ENCODE data around the gene CDH4. TPM values are rescaled to one million over a fixed set of nuclear protein-coding genes. Genes with fewer than 3 reads are reported as not detected.
"Not testable (repeated sequence)": the region's sequence is repeated elsewhere in the genome, so short reads cannot be mapped to it uniquely, and the experiment has no call there.

CDH4 gene
- total RNA-seq, 1 experiment from 2014 or later, result not detected

DNA sequence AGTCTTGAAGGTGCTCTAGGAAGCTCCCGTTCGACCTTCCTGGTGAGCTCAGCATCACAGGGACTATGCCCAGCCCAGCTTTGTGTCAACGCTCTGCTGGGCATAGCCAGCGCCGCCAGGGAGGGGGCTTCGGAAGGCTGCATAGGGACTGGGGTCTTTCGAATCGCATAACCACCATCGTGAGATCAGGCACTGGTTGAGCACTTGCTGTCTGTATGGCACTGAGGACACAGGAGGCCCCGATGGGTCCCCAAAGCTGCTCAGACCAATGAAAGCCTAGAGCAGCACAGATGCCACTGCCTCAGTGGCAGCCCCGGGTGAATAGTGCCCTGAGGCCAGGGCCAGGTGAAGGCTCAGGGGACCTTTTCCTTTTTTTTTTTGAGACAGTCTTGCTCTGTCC, 716.9 kb downstream of the CDH4 start:
- no TSS peak for BruUV-seq (replicated peaks)
- no peaks in the 10 kb centered on the region for H3K9me3 ChIP-seq (ENCODE audit: insufficient read depth, low read depth)
- no peak for DNase-seq
- TF ChIP-seq EZH2 (IDR thresholded peaks at IDR 0.05; ENCODE audit: low read depth), result no peak
- TF ChIP-seq, protein P1, sequence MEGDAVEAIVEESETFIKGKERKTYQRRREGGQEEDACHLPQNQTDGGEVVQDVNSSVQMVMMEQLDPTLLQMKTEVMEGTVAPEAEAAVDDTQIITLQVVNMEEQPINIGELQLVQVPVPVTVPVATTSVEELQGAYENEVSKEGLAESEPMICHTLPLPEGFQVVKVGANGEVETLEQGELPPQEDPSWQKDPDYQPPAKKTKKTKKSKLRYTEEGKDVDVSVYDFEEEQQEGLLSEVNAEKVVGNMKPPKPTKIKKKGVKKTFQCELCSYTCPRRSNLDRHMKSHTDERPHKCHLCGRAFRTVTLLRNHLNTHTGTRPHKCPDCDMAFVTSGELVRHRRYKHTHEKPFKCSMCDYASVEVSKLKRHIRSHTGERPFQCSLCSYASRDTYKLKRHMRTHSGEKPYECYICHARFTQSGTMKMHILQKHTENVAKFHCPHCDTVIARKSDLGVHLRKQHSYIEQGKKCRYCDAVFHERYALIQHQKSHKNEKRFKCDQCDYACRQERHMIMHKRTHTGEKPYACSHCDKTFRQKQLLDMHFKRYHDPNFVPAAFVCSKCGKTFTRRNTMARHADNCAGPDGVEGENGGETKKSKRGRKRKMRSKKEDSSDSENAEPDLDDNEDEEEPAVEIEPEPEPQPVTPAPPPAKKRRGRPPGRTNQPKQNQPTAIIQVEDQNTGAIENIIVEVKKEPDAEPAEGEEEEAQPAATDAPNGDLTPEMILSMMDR (conservative IDR thresholded peaks at IDR 0.05), result no peak
- H3K79me2 ChIP-seq (ENCODE audit: low read depth), result no peaks in the 10 kb centered on the region
- ChIA-PET POLR2A (ENCODE audit: unreplicated experiment) (no interaction called here), CTCF (no interaction called here)
- no peaks in the 10 kb centered on the region for H3F3A ChIP-seq (ENCODE audit: insufficient read depth, low read depth)
- H3K27ac ChIP-seq, result no peak overlapping the region
- intact Hi-C loops (cut with micrococcal nuclease; ENCODE audit: unreplicated experiment), result no loop called here
- no peak overlapping the region for H3K4me3 ChIP-seq
- H3K27me3 ChIP-seq (ENCODE audit: insufficient read depth, low read depth), result no peaks in the 10 kb centered on the region
- H3K9me2 ChIP-seq (ENCODE audit: insufficient read depth), result no peaks in the 10 kb centered on the region
- H2AFZ ChIP-seq, result no peak overlapping the region
- H4K20me1 ChIP-seq (ENCODE audit: insufficient read depth), result no peaks in the 10 kb centered on the region
- H3K36me3 ChIP-seq (ENCODE audit: low read depth), result no peaks in the 10 kb centered on the region
- H3K4me1 ChIP-seq (replicated peaks; ENCODE audit: insufficient read depth), result no peaks in the 10 kb centered on the region
- H3K4me2 ChIP-seq, result no peak overlapping the region

DNA sequence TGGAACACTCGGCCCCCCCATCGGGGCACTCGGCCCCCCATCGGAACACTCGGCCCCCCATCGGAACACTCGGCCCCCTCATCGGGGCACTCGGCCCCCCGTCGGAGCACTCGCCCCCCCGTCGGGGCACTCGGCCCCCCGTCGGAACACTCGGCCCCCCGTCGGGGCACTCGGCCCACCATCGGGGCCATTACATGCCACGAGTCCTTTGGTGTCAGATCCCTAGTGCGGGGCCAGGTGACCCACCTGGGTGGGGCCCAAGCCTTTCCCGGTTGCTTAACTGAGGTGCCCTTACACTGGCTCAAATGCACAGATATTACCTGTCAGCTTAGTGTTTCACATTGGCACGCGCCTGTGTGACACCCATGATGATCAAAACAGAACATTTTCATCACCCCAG, 717.7 kb downstream of the CDH4 start:
- ChIA-PET CTCF (no interaction called here), POLR2A (ENCODE audit: unreplicated experiment) (no interaction called here)
- Histone ChIP-seq H2AFZ (no peak overlapping the region), H3K79me2 (ENCODE audit: low read depth) (no peaks in the 10 kb centered on the region), H3K27me3 (ENCODE audit: insufficient read depth, low read depth) (no peaks in the 10 kb centered on the region), H3K4me3 (no peak overlapping the region), H3K4me1 (replicated peaks; ENCODE audit: insufficient read depth) (no peaks in the 10 kb centered on the region), H3K36me3 (ENCODE audit: low read depth) (no peaks in the 10 kb centered on the region), H4K20me1 (ENCODE audit: insufficient read depth) (no peaks in the 10 kb centered on the region), H3K4me2 (no peak overlapping the region), H3K9me2 (ENCODE audit: insufficient read depth) (no peaks in the 10 kb centered on the region), H3K9me3 (ENCODE audit: insufficient read depth, low read depth) (no peaks in the 10 kb centered on the region), H3K27ac (no peak overlapping the region), H3F3A (ENCODE audit: insufficient read depth, low read depth) (no peaks in the 10 kb centered on the region)
- no peak for DNase-seq
- no TSS peak for BruUV-seq (replicated peaks)
- intact Hi-C loops (cut with micrococcal nuclease; ENCODE audit: unreplicated experiment), result no loop called here
- TF ChIP-seq, protein P1 (conservative IDR thresholded peaks at IDR 0.05), result no peak
- no peak for TF ChIP-seq EZH2 (IDR thresholded peaks at IDR 0.05; ENCODE audit: low read depth)

DNA sequence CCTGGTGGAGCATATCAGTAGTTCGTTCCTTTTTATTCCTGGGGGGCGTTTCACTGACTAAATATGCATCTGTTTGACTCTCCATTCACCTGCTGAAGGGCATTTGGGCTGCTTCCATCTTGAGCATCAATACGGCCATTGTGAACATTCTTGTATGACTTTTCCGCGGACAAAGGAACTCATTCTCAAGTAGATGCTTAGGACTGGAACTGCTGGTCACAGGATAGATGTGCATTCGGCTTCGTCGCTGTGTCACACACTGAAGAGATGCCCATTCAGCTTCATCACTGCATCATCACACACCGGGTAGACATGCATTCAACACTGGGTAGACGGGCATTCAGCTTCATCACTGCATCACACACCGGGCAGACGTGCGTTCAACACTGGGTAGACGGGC, 718.3 kb downstream of the CDH4 start:
- no peak overlapping the region for H3K27ac ChIP-seq
- H3F3A ChIP-seq (ENCODE audit: insufficient read depth, low read depth), result no peaks in the 10 kb centered on the region
- TF ChIP-seq, protein P1 (conservative IDR thresholded peaks at IDR 0.05), result no peak
- no peak for TF ChIP-seq EZH2 (IDR thresholded peaks at IDR 0.05; ENCODE audit: low read depth)
- intact Hi-C loops (cut with micrococcal nuclease; ENCODE audit: unreplicated experiment), result no loop called here
- H3K4me1 ChIP-seq (replicated peaks; ENCODE audit: insufficient read depth), result no peaks in the 10 kb centered on the region
- H3K4me2 ChIP-seq, result no peak overlapping the region
- no peak overlapping the region for H3K4me3 ChIP-seq
- no TSS peak for BruUV-seq (replicated peaks)
- ChIA-PET CTCF (no interaction called here), POLR2A (ENCODE audit: unreplicated experiment) (no interaction called here)
- no peaks in the 10 kb centered on the region for H3K9me2 ChIP-seq (ENCODE audit: insufficient read depth)
- no peaks in the 10 kb centered on the region for H3K79me2 ChIP-seq (ENCODE audit: low read depth)
- no peaks in the 10 kb centered on the region for H3K9me3 ChIP-seq (ENCODE audit: insufficient read depth, low read depth)
- no peaks in the 10 kb centered on the region for H3K36me3 ChIP-seq (ENCODE audit: low read depth)
- no peak overlapping the region for H2AFZ ChIP-seq
- no peak for DNase-seq
- H3K27me3 ChIP-seq (ENCODE audit: insufficient read depth, low read depth), result no peaks in the 10 kb centered on the region
- H4K20me1 ChIP-seq (ENCODE audit: insufficient read depth), result no peaks in the 10 kb centered on the region; the same call in 1 of the 2 replicates

DNA sequence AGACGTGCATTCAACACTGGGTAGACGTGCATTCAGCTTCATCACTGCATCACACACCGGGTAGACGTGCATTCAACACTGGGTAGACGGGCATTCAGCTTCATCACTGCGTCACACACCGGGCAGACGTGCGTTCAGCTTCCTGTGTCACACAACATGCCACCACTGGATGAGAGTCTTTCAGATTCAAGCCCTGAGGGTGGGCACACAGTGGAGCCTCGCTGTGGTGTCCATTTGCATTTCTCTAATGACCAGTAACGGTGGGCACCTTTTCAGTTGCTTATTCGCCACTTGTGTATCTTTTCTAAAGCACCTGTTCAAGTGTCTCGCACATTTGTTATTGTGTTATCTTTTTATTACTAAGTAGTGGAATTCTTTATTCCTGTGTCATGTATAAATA, 719.5 kb downstream of the CDH4 start:
- POLR2A ChIA-PET (ENCODE audit: unreplicated experiment); H3F3A ChIP-seq (ENCODE audit: insufficient read depth, low read depth); BruUV-seq (replicated peaks); H3K4me3 ChIP-seq; CTCF ChIA-PET; H3K36me3 ChIP-seq (ENCODE audit: low read depth); H3K4me1 ChIP-seq (replicated peaks; ENCODE audit: insufficient read depth); H2AFZ ChIP-seq; H3K79me2 ChIP-seq (ENCODE audit: low read depth); H3K9me2 ChIP-seq (ENCODE audit: insufficient read depth); H3K4me2 ChIP-seq; DNase-seq; H3K27ac ChIP-seq; H3K9me3 ChIP-seq (ENCODE audit: insufficient read depth, low read depth); H4K20me1 ChIP-seq (ENCODE audit: insufficient read depth); H3K27me3 ChIP-seq (ENCODE audit: insufficient read depth, low read depth); intact Hi-C loops (cut with micrococcal nuclease; ENCODE audit: unreplicated experiment): not testable (repeated sequence)
